ENCODE measurements around the gene BTBD9.

DNA sequence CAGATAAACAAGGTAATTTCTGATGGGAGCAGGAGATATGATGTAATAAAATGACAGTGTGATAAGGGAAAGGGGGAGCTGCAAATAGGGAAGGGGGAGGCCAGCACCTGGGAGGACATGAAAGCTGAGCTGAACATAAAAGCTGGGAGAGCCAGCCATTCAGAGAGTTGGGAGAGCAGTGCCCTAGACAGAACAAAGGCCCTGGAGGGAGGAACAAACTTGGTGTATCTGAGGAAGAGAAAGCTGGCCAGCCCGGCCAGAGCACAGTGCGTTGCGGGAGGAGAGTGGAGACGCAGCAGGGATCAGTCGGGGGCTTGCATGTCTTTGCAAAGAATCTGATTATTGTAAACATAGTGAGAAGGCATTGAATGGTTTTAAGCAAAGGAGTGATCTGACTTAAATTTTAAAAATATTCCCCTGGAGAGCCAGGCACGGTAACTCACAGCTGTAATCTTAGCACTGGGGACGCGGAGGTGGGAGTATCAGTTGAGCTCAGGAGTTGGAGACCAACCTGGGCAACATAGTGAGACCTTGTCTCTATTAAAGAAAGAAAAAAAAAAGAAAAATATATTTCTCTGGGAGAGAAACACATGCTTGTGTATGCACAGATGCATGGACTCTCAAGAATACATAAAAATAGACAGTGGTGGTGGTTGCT, 502.0 kb downstream of the BTBD9 start:
- TF ChIP-seq, protein P1, sequence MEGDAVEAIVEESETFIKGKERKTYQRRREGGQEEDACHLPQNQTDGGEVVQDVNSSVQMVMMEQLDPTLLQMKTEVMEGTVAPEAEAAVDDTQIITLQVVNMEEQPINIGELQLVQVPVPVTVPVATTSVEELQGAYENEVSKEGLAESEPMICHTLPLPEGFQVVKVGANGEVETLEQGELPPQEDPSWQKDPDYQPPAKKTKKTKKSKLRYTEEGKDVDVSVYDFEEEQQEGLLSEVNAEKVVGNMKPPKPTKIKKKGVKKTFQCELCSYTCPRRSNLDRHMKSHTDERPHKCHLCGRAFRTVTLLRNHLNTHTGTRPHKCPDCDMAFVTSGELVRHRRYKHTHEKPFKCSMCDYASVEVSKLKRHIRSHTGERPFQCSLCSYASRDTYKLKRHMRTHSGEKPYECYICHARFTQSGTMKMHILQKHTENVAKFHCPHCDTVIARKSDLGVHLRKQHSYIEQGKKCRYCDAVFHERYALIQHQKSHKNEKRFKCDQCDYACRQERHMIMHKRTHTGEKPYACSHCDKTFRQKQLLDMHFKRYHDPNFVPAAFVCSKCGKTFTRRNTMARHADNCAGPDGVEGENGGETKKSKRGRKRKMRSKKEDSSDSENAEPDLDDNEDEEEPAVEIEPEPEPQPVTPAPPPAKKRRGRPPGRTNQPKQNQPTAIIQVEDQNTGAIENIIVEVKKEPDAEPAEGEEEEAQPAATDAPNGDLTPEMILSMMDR (IDR thresholded peaks at IDR 0.05) = no peak
- TF ChIP-seq POLR2AphosphoS5 (IDR thresholded peaks at IDR 0.05) = no peak
- TF ChIP-seq POLR2A (IDR thresholded peaks at IDR 0.05) = no peak
